HG03103 (cell line): ENCODE measurements around the gene CADM3.

Source experiments
- ATAC-seq: cut with Tn5 transposase; IDR thresholded peaks from one replicate; pipeline ENCODE4 v1.9.1; 2021; ENCODE audit warnings: low read depth; ENCODE audit not compliant: unreplicated experiment

The CADM3 gene

DNA sequence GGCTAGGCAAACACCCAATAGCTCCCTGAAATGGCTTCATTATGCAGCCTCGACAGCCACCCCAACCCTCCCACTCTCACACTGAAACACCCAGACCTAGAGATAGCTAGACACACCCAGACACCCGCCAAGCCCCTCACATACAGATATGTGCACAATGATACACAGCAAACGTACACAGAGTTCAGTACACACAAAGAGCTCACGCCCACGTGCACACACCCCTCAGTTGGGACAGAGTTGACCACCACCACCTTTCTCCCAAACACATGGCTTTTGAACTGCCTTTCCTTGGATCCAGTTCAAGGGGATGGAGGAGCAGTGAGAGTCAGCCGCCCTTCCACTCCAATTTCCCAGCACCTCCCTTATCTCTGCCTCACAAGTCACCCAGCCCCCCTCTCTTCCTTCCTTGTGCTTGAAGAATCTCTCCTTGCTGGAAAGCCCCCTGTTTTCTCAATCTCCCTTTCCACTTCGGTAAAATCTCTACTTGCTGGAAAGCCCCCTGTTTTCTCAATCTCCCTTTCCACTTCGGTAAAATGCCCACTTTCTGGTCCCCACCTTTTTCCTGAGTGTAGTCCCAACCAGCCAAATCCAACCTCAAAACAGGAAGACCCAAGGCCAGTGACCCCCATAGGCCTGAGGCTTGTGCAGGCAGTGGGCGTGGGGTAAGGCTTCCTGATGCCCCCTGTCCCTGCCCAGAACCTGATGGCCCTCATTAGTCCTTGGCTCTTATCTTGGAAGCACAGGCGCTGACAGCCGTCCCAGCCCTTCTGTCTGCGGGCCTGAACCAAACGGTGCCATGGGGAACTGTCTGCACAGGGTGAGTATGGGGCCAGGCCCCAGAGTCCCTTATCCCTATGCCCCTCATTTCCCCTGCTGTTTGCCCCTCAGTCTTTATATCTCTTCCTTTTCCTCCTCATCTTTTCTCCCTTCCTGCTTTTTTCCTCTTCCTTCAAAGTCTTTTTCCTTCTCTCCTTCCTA lies 33.0 kb downstream of the CADM3 start, which contains the start of gene ACKR1:
Gene ACKR1, plus strand, starts transcription at position 715 of the 981 bp plus-strand sequence. Its CDS starts 85 bp downstream, at position 800.
- ATAC-seq, result no peak

DNA sequence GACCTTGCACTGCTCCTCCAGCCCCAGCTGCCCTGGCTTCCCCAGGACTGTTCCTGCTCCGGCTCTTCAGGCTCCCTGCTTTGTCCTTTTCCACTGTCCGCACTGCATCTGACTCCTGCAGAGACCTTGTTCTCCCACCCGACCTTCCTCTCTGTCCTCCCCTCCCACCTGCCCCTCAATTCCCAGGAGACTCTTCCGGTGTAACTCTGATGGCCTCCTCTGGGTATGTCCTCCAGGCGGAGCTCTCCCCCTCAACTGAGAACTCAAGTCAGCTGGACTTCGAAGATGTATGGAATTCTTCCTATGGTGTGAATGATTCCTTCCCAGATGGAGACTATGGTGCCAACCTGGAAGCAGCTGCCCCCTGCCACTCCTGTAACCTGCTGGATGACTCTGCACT lies 33.8 kb downstream of the CADM3 start:
- no peak for ATAC-seq

DNA sequence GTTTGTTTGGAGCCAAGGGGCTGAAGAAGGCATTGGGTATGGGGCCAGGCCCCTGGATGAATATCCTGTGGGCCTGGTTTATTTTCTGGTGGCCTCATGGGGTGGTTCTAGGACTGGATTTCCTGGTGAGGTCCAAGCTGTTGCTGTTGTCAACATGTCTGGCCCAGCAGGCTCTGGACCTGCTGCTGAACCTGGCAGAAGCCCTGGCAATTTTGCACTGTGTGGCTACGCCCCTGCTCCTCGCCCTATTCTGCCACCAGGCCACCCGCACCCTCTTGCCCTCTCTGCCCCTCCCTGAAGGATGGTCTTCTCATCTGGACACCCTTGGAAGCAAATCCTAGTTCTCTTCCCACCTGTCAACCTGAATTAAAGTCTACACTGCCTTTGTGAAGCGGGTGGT lies 34.7 kb downstream of the CADM3 start:
- ATAC-seq, result no peak

DNA sequence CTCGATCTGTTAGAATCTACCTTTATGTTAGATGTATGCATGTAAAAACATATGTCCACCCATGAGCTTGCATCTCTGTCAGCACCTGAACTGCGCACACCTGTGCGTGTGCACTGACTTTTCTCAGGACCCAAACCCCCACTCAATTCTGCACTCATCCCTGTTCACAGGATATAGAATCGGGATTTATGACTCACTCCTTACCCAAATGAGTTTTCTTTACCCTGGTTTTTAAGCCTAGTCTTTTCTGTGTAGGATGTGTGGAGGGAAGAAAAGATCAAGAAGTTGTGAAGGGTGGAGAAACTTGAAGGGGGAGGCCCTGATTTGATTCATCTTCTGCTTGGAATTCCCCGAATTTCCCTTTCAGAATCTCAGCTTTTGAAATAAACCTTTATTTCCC lies 35.7 kb downstream of the CADM3 start:
- ATAC-seq, result no peak

DNA sequence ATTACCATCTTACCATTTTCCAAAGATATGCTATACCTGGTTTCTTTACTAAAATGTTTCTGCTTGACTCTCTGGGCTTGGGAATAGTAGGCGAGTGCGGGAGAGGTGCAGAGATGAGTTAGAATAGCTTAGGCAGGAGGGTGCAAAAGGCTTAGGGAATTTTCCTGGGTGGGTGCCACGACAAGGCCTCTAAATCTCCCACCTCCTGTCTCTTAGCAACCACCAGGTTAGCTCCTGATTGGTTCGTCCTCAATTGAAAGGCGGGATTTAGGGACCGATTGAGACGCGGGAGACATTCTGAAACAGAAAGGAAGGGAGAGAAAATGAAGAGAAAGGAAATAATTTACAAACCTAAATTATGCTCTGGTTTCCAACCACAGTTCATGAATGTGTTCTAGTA lies 36.4 kb downstream of the CADM3 start:
- no peak for ATAC-seq

DNA sequence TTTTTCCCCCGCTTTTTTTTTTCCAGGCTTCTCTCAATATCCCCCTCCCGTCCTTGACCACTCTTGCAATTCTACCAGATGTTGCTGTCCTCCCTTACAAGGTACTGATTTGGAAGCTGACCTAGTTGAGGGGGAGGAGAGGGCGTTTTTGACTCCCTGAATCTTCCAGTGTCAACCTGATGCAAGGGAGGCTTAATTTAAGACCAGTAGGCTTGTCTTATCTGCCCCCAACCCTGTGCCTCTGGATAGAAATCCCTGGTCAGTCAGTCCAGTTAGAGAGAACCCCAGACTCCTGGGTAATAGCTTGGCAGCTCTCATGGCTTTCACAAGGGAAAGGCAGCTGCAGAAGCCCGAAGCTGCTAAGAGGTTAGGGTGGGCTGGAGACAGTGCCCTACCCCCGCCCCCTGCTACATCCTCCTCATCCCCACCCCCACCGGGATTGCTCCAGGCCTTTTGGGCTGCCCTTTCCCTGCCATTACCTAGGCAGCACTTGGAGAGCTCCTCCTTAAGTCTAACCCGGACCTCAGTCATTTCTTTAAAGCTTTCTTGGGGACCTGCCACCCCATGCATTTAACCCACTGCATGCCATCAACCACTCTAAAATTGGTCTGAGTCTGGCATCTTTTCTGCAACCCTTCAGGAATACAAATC lies 36.9 kb downstream of the CADM3 start:
- ATAC-seq, result no peak

DNA sequence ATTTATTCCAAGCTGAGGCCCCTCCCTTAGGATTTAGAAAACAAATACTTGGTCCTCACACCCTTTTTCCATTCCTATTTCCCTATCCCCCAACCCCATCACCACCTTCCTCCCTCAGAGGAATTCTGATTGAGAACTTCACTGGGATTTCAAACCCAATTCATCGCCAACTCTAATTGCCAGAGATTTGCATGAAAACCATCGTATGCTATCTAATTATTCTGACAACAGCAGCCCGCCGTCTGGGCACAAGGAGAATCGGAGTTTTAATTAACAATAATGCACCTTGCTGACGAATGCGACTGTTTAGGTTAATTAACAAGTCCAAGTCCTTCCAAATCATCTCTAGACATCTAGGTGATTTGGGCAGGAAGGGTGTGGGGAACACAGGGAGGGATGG lies 37.6 kb downstream of the CADM3 start:
- ATAC-seq, result no peak

DNA sequence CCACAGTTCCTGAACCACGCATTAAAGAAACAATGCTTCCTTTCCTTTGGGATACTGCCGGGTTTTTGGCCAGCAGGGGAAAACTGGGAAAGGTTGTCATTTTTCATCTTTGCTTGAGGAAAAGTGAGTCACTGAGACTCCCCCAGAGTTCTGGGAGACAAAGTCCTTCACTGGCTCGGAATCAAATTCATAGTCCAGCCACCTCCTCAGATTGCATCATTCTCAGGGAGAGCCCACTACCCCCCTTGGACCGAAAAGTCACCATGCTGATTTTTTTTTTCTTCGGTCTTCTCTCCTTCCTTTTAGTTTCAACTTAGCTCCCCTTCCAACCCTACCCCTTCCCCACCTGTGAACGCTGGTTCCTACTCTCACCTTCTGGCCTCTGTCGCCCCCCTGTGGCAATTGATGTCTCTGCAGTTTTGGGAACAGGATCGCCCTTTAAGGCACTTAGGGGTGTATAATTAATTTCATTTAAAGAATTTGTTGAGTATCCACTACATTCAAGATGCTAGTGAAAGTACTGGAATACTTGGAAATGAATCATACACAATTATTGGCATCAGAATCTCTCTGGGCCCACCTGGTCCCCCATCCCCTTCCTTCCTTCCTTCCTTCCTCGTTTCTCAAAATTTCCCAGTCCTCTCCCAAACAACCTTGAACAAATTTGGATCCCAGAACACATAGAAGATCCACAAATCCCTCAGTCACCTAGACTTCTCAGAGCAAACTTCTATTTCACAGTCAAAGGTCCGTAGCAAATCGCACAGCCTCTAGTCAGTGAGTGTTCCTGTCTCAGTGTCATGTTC lies 40.1 kb downstream of the CADM3 start:
- ATAC-seq, result no peak

DNA sequence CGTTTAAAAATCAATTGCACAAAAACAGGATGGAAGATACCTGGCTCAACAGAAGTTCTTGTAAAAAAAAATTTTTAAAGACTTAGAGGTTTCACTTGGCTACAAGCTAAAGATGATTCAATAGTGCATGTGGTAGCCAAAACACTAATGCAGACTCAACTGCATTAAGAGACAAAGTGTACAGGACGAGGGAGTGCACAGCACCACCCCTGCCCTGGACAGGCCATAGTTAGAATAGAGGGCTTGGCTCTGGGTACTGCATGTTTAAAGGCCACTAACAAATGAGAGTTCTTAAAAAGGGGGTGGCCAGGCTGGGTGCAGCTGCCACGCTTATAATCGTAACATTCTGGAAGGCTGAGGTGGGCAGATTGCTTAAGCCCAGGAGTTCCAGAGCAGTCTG lies 41.2 kb downstream of the CADM3 start:
- no peak for ATAC-seq

DNA sequence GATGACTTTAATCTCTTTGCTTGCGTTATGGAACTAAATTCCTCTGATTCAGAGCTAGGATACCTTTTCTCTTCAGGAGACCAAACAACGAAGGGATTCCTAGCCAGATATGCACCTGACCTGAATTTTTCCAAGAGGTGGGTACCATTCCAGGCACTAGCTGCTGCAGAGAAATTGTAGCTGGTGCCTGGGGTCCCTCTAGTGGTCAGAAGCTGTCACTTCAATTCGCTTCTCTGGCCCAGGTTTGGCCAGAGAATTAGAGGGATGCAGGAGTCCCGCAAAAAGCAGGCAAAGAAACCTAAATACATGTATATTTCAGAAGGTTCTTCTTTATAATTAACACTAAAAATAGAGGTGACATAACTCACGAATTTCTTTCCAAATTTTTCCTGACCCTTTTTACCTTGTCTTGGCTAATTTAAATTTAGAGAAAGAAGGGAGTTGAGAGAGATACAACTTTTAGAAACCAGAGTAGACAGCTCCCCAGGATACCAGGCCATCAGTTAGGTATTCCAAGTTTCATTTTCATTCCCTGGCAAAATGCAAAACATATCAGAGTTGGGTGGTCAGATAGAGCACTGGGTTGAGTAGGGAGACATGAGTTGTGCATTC lies 42.8 kb downstream of the CADM3 start:
- no peak for ATAC-seq

DNA sequence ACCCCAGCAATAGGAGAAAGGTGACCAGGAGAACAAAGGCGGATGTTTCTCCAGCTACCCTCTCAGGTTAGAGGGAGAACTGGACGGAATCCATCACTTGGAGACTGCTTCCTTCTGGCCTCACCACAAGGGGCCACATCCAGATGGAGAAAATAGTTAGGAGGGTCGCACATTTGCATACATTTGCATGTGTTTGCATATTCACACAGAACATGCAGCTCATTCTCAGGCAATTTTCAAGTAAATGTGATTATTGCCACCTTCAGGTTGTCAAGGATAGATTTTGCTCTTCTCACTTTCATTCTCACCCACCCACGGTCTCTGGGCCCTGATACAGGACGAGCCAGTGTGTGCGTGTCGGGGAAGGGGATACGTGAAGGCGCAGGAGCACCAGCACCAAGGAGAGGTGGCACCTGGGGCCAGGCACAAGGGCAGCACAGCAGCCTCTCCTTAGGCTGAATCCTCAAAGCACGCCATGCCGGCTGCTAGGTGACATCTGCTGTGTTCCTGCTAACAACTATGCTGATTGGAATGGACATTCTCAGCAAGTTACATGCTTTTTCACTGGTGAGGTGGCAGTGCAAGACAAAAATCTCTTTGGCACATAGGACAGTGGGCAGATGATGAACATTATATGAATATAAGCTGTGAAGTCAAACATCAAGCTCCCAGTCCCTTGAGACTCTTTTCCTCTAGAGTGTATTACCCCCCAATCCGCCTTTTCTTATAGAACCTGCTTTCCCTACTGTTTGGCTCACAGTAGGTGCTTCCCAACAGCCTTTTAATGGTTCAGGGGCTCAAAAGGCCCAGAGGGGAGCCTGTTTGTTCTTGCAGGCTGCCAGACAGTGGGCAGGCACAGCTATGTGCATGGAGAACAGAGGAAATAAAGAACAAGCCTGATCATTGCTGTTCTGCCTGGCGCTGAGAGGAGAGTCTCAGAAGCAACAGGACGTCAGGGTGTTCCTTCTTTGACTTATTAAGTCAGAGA lies 47.5 kb downstream of the CADM3 start:
- ATAC-seq, result no peak

DNA sequence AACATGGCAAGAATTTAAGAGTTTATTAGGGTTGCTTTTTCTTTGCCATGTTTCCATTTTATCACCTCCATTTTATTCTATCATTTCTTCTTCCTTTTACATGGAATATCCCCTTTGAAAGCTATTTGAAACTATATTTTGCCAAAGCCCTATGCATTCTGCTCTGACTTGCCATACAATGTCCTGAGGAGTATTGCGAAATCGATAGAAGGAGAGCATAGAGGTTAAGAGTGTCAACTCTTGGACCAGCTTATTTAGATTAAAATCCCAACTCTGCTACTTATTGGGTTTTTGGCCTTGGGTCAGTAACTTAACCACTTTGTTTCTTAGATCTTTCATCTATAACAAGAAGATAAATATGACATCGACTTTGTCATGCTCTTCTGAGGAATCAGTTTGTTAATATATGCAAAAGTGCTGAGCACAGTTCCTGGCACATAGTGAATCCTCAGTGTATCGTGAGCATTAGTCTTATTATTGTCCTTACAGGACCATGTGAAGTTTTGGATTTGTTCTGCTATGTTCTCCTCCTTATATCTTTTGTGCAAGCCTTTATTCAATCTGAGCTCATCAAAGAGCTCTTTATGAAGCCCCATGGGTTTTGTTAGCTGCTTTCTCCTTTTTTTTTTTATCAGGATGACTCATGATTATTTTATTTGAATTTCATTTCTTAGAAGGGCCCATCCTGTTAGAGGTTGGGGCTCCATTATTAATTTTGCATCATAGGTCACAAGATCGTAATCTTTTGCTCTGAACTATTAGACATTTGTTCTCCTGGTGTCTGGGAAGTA lies 50.9 kb downstream of the CADM3 start:
- no peak for ATAC-seq

DNA sequence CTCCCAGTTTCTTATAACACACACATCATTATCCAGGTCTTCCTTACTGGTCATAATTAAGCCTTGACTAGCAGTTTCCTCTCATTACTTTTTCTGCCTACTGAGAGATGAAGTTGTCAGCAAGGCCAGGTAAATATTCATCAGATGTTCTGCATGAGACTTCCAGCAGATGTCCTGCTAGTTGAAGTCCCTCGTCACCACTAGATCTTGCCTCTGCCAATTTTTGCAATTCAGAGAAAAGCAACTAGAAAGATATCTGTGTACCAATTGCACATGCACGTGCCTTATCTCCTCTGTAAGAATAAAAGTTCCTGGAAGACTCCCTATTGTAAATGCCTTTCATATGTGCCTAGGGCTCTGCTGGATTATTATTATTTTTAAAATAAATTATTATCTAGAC lies 51.6 kb downstream of the CADM3 start:
- ATAC-seq, result no peak

DNA sequence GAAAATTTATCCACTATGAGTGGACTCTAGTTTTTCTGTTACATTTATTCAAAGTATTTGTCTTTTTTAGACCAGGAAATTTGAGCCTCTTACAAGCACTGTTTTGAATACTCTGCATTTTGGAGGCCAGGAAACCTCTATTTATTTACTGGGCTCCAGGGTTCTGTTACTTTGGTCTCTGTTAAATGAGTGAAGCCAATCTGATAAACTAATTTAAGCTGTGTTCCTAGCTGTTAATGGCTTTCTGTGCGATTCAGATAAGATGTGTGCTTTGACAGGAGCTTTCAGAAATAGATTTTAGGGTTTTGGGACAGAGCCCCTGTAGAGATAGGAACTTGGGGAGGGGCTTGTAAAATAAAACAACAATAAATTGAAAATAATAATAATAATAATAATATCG lies 57.1 kb downstream of the CADM3 start:
- no peak for ATAC-seq

DNA sequence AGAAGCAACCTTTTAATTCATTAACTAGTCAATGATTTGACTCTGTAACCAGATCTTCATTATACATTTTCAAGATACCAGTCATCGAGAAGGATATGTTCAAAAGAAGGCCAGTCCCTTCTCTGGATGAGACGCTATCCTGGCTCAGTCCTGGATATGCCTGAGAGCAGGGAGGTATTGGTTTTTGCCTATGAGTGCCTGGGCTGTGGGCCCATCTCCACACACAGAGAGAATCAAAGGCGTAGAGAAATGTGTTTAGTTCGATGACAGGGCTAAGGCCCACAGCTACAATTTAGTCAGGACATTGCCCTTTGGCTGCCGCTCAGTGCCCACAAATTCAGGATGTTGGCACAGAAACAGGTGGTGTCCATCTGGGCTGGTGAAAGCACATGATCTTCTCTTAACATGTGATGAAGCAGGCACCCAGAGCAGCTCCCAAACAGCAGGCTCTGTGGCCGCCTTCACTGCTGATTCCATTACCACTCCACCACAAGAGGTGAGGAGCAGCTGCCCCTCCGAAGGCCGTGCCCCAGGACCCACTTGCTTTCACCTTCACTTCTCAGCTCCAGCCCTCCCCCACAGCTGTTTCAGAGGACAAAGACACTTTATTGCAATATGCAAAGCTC lies 58.0 kb downstream of the CADM3 start:
- ATAC-seq, result no peak

DNA sequence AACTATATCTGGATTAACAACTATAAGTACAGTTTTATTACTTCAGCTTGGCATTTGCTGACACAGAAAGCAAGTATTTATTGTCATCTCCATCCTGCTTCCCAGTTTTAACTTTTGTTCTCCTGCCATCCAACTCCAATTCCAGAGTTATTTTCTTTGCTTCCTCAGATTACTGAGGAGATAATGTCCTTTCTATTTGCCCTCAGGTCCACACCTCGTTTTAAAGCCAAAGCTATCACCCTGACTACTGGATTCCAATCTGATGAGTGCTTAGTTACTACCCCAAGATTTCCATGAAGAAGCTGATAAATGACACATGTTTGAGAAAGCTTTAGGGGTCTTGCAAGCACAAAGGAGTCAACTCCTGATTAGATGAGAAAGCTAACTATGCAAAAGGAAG lies 58.5 kb downstream of the CADM3 start:
- ATAC-seq, result no peak

DNA sequence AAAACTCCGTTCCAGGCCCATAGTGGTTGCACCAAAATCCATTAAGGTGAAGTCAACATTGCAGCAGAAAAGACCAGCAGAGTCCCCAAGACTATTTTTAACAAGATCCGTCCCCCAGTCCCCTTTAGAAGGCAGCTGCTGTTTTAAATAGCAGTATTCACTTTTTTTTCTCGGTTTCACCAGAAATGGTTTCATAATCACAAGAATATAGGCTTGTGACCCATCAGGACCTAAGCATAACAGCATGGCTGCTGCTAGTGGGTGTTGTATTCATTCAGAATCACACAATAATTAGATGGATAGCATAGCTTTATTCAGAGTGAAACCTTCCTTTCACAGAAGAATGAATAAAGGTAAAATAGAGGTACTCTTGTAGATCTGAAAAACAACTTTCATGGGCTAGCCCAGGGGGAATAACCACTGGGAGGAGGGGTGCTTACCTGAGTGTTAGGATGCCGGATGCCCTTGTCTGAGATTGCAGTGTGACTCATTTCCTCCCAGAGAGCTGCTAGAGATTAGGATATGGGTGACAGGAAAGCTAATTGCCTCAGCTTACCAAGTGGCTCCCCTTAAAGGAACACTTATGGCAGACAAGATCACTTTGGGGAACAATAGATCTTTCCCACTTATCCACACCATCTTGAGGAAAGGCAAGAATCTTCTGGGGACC lies 68.3 kb downstream of the CADM3 start:
- ATAC-seq, result peak; percentile 73

DNA sequence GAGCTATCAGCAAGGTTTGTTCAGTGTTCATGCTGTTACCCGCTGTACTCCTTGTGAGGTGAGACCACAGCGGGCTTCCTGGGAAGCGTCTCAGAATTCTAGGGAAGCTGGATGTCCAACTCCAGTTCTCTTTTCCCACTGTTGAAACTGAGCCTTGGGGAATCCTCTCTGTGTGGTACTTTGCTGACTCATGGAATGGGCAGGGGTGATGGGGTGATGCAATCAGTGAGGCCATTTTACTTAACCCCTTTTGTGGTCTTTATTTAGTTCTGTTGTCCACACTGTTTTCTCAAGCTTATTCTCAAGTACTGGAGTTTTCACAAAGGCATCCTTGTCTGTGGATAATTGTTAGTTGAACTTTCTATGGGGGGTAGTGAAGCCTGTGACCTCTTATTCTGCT lies 75.9 kb downstream of the CADM3 start:
- ATAC-seq, result no peak
